GM19467 (cell line): ENCODE data around the gene GRIA1.

Experiments used
- ATAC-seq: cut with Tn5 transposase; IDR thresholded peaks from one replicate; pipeline ENCODE4 v1.9.1; 2021; ENCODE audit warnings: mild to moderate bottlenecking, moderate library complexity; ENCODE audit not compliant: unreplicated experiment

The GRIA1 gene

GRCh38 chr5:153775923-153776322 lies 285.5 kb downstream of the GRIA1 start:
- ATAC-seq: no peak

- no peak for ATAC-seq
Observed at GRCh38 chr5:153777681-153778581, 287.5 kb downstream of the GRIA1 start.

GRCh38 chr5:153779836-153780235 lies 289.4 kb downstream of the GRIA1 start:
- ATAC-seq: no peak

GRCh38 chr5:153780876-153781705 lies 290.6 kb downstream of the GRIA1 start:
- ATAC-seq: no peak

- ATAC-seq: no peak
Observed at GRCh38 chr5:153782589-153783361, 292.3 kb downstream of the GRIA1 start.

GRCh38 chr5:153783362-153783658 lies 292.8 kb downstream of the GRIA1 start:
- no peak for ATAC-seq

- ATAC-seq: no peak
Observed at GRCh38 chr5:153784277-153784676, 293.8 kb downstream of the GRIA1 start.

- no peak for ATAC-seq
Observed at GRCh38 chr5:153791339-153791738, 300.9 kb downstream of the GRIA1 start.

- no peak for ATAC-seq
Observed at GRCh38 chr5:153792305-153792704, 301.8 kb downstream of the GRIA1 start.

- ATAC-seq: no peak
Observed at GRCh38 chr5:153793699-153794098, 303.2 kb downstream of the GRIA1 start.

- ATAC-seq: no peak
Observed at GRCh38 chr5:153794327-153794726, 303.9 kb downstream of the GRIA1 start.

- no peak for ATAC-seq
Observed at GRCh38 chr5:153796527-153796926, 306.1 kb downstream of the GRIA1 start.

GRCh38 chr5:153797484-153797883 lies 307.0 kb downstream of the GRIA1 start:
- no peak for ATAC-seq

GRCh38 chr5:153798830-153799229 lies 308.4 kb downstream of the GRIA1 start:
- ATAC-seq: no peak

GRCh38 chr5:153799466-153799865 lies 309.0 kb downstream of the GRIA1 start:
- ATAC-seq: no peak

- no peak for ATAC-seq
Observed at GRCh38 chr5:153802050-153802821, 311.8 kb downstream of the GRIA1 start.

- ATAC-seq: no peak
Observed at GRCh38 chr5:153807801-153808200, 317.3 kb downstream of the GRIA1 start.

- no peak for ATAC-seq
Observed at GRCh38 chr5:153809166-153809565, 318.7 kb downstream of the GRIA1 start.

- ATAC-seq: no peak
Observed at GRCh38 chr5:153813901-153814300, 323.4 kb downstream of the GRIA1 start.

GRCh38 chr5:153816870-153817269 lies 326.4 kb downstream of the GRIA1 start:
- ATAC-seq: no peak

GRCh38 chr5:153818626-153819025 lies 328.2 kb downstream of the GRIA1 start:
- ATAC-seq: no peak
